Fibroblast of peridontal ligament (primary cell): ENCODE data around the gene C18orf54.
"Not testable (repeated sequence)": the region's sequence is repeated elsewhere in the genome, so short reads cannot be mapped to it uniquely, and the experiment has no call there.

Source experiments
- DNase-seq: peaks from one replicate; pipeline ENCODE4 v3.0.0-alpha.2; 2010; ENCODE audit errors: extremely low read depth

C18orf54 gene

GRCh38 chr18:54386800-54387495 is 29.2 kb downstream of the C18orf54 start:
- DNase-seq = not testable (repeated sequence)

GRCh38 chr18:54387631-54388030 is 29.9 kb downstream of the C18orf54 start:
- DNase-seq = no peak

GRCh38 chr18:54388203-54389142 is 30.8 kb downstream of the C18orf54 start:
- peak; percentile 67 for DNase-seq

GRCh38 chr18:54389143-54389505 is 31.4 kb downstream of the C18orf54 start:
- DNase-seq = no peak

GRCh38 chr18:54390838-54391237 is 33.1 kb downstream of the C18orf54 start:
- no peak for DNase-seq

- DNase-seq = peak; percentile 79
Observed at GRCh38 chr18:54392543-54393023, 34.9 kb downstream of the C18orf54 start.

- DNase-seq = no peak
Observed at GRCh38 chr18:54393648-54394294, 36.1 kb downstream of the C18orf54 start.

GRCh38 chr18:54396760-54397159 is 39.1 kb downstream of the C18orf54 start:
- no peak for DNase-seq

GRCh38 chr18:54405290-54405689 is 47.6 kb downstream of the C18orf54 start:
- DNase-seq = no peak

- DNase-seq = no peak
Observed at GRCh38 chr18:54411781-54412180, 54.1 kb downstream of the C18orf54 start.

- DNase-seq = no peak
Observed at GRCh38 chr18:54415086-54415485, 57.4 kb downstream of the C18orf54 start.

- DNase-seq = peak; percentile 60
Observed at GRCh38 chr18:54416436-54416835, 58.7 kb downstream of the C18orf54 start.

GRCh38 chr18:54423831-54424230 is 66.1 kb downstream of the C18orf54 start:
- DNase-seq = no peak

GRCh38 chr18:54426085-54426665 is 68.5 kb downstream of the C18orf54 start:
- DNase-seq = no peak
